Measurements from ENCODE around the gene FAM83D.
"Not testable (repeated sequence)": the region's sequence is repeated elsewhere in the genome, so short reads cannot be mapped to it uniquely, and the experiment has no call there.

Gene FAM83D

GRCh38 chr20:38935285-38935684, 9.1 kb downstream of the FAM83D start:
- no peak for DNase-seq (ENCODE audit: low read depth, low spot score)

- DNase-seq (ENCODE audit: low read depth, low spot score), result no peak
Observed at GRCh38 chr20:38935967-38936407, 9.8 kb downstream of the FAM83D start.

GRCh38 chr20:38937000-38937399, 10.8 kb downstream of the FAM83D start:
- DNase-seq (ENCODE audit: low read depth, low spot score), result no peak

- DNase-seq (ENCODE audit: low read depth, low spot score), result no peak
Observed at GRCh38 chr20:38937978-38938473, 11.8 kb downstream of the FAM83D start.

- no peak for DNase-seq (ENCODE audit: low read depth, low spot score)
Observed at GRCh38 chr20:38939686-38940085, 13.5 kb downstream of the FAM83D start.

GRCh38 chr20:38940644-38941043, 14.4 kb downstream of the FAM83D start:
- DNase-seq (ENCODE audit: low read depth, low spot score), result no peak

- no peak for DNase-seq (ENCODE audit: low read depth, low spot score)
Observed at GRCh38 chr20:38941726-38942389, 15.6 kb downstream of the FAM83D start.

- no peak for DNase-seq (ENCODE audit: low read depth, low spot score)
Observed at GRCh38 chr20:38945012-38945411, 18.8 kb downstream of the FAM83D start.

- no peak for DNase-seq (ENCODE audit: low read depth, low spot score)
Observed at GRCh38 chr20:38946836-38947235, 20.6 kb downstream of the FAM83D start.

- no peak for DNase-seq (ENCODE audit: low read depth, low spot score)
Observed at GRCh38 chr20:38947931-38948362, 21.7 kb downstream of the FAM83D start.

GRCh38 chr20:38950254-38950653, 24.0 kb downstream of the FAM83D start:
- DNase-seq (ENCODE audit: low read depth, low spot score), result no peak

- DNase-seq (ENCODE audit: low read depth, low spot score), result no peak
Observed at GRCh38 chr20:38951611-38952010, 25.4 kb downstream of the FAM83D start.

- no peak for DNase-seq (ENCODE audit: low read depth, low spot score)
Observed at GRCh38 chr20:38952153-38952552, 25.9 kb downstream of the FAM83D start.

- DNase-seq (ENCODE audit: low read depth, low spot score), result no peak
Observed at GRCh38 chr20:38953630-38954340, 27.6 kb downstream of the FAM83D start.

- no peak for DNase-seq (ENCODE audit: low read depth, low spot score)
Observed at GRCh38 chr20:38957235-38957876, 31.1 kb downstream of the FAM83D start.

GRCh38 chr20:38957915-38958485, 31.8 kb downstream of the FAM83D start:
- DNase-seq (ENCODE audit: low read depth, low spot score), result no peak

GRCh38 chr20:38960187-38960687, 34.0 kb downstream of the FAM83D start:
- DNase-seq (ENCODE audit: low read depth, low spot score), result not testable (repeated sequence)

- DNase-seq (ENCODE audit: low read depth, low spot score), result no peak
Observed at GRCh38 chr20:38961530-38962043, 35.4 kb downstream of the FAM83D start.

GRCh38 chr20:38962044-38962927, 36.1 kb downstream of the FAM83D start, which contains the start of gene DHX35:
Gene DHX35, plus strand, starts transcription at chr20:38962344. Its CDS starts 24 bp downstream, at chr20:38962368.
- peak; percentile 90 for DNase-seq (ENCODE audit: low read depth, low spot score)

- DNase-seq (ENCODE audit: low read depth, low spot score), result no peak
Observed at GRCh38 chr20:38962928-38963401, 36.7 kb downstream of the FAM83D start.

Data from brain pericyte (primary cell).